ENCODE results near the gene IRF6.

IRF6 gene

GRCh38 chr1:209786146-209786545, 19.8 kb downstream of the IRF6 start:
- no peak for DNase-seq

GRCh38 chr1:209785592-209785991, 20.4 kb downstream of the IRF6 start:
- no peak for DNase-seq

DNA sequence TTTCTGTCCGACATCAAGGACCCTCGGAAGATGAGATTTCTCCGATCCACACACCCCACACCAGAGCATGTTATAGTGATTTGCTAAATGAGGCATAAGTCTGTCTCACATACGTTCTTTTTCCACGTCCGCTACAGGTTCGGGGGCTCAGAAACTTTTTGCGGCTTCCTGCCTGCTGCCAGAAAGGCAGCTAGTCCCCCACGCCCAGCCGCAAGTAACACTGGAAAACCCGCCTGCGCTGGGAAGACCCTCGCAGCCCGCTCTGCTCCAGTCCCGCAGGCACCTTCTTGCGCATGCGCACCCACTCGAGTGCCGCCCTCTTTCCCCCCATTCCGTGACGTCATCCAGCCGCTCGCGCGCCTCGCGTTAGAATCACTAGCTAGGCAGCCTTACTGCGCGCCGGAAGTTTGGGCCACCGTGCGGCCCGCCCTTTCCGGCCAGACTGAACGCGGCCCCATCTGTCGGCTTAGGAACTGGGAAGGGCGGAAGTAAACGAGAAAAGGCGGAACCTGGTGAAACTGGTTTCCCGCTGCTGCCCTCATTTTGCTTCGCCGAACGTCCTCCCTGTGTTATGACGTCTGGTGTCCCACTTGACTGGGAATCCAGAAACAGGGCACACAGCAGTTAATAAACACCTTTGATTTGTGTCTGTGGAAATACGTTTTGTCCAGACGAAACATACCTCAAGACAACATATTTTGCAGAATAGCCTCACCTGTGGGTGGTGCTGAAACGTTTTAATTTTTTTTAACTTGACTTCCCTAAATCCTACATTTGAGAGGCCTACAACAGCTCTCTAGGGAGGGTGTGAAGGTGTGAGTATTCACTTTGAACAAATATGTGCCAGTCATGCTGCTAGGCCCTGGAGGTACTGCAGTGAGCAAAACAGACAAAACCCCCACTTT, 21.4 kb downstream of the IRF6 start, which contains the start of gene C1orf74:
C1orf74 (minus strand) TSS at position 295 of the 905 bp plus-strand sequence. CDS start 925 bp downstream, outside the sequence.
- peak; percentile 99 for DNase-seq

DNA sequence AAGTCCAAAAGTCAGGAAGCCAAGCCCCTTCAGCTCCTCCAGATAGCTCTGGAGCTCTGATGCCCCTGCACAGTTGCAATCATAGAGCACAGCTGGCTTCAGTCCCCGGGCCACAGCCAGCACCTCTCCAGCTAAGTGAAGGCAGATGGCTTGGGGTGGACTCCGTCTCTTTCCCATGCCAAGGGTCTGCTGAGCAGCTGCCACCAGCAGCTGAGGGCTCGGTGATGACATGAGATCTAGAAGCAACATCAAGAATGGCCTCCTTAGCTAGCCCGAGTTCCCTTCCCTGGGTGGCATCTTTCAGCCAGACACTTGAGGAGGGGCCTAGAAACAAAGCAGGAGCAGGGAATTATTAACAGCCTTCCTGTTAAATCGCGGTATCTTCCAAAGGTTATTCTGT, 22.6 kb downstream of the IRF6 start:
- no peak for DNase-seq

GRCh38 chr1:209780268-209780667, 25.7 kb downstream of the IRF6 start:
- no peak for DNase-seq

DNA sequence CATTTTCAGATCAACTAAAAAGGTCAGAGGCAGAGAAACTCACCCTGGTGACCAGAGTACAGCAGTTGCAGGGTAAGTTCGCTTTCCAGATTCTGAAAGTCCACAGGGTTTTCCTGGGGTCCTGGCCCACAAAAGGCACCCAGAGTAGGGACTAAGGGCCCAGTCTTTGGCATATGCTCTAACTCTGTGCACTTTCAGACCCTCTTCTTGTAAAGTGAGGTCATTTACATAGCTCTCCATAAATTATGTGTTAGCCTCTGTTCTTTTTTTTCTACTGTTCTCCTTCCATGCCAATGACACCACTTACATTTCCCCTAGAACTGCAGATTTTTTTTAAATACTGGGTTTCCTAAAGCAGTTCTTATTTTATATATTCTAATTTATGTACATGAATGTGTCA, 27.8 kb downstream of the IRF6 start:
- DNase-seq: no peak

DNA sequence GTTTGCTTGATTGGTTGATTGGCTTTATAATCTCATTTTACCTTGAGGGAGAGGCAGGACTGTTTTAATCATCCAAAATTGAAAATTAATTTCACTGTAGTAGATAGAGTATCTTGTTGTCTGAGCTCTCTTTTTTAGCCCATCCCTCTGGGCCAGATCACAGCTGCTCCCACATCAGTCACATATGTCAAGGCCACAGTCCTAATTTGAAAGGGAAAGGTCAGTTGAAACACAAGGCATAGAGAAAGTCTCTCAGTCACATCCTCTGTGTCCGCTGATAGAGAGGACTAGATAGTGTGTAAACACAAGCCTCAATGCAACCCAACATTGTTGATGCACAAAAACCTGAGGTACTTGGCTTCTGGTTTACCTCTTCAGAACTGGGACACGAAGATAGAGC, 28.4 kb downstream of the IRF6 start:
- DNase-seq: no peak

GRCh38 chr1:209775678-209776077, 30.3 kb downstream of the IRF6 start:
- DNase-seq: no peak

DNA sequence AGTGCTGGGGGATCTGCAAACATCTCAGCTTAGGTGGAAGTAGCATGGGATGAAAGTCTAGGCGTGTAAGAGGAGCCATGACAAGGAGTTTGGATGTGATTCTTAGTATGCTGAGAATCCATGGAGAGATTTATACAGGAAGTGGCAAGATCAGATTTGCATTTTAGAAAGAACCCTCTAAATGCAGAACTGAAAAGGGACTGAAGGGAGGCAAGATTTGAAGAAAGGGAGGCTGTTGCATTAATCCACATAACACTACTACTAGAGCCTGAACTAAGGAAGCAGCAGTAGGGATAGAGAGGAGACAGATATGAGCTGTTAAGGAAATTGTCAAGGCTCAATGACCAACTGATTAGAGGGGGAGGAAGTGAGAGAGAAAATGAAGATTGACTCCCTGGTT, 31.4 kb downstream of the IRF6 start:
- DNase-seq: no peak

- no peak for DNase-seq
Observed at GRCh38 chr1:209772126-209772525, 33.8 kb downstream of the IRF6 start.

- no peak for DNase-seq
Observed at GRCh38 chr1:209770636-209771415, 35.1 kb downstream of the IRF6 start.

- no peak for DNase-seq
Observed at GRCh38 chr1:209769971-209770370, 36.0 kb downstream of the IRF6 start.

DNA sequence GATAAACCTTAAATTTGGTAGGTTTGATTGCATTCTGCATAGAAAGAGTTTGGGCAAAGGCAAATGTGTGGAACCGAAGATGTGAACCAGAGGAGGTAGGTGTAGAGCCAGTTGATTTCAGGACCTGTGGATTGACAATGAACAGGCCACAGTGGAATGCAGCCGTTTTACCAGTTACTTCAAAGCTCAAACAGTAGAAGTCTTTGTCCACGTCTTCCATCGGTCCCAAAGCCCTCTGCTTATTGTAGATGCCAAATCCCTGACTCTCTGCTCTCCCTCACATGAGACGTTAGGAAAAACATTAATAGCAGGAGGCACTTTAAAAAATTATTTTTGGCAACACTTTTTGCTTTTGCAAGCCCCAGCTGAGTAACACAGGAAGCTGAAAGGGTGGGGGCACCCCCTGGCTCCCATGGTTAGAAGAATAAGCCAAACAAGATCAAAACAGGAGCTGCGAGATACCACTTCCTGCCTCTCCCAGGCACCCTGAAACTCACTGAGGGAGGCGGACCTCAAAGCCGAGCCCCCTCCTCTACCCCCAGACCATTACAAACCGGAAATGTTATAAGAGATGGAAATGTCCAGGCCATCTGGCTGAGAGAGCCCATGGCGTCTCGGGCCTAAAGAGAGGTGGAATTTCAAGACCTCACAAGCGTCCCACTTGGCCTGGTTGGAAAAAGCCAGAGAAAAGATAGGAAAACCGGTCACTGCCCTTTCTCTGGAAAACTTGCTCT, 36.6 kb downstream of the IRF6 start:
- DNase-seq: peak; percentile 73

GRCh38 chr1:209768354-209768774, 37.6 kb downstream of the IRF6 start:
- DNase-seq: peak; percentile 78

DNA sequence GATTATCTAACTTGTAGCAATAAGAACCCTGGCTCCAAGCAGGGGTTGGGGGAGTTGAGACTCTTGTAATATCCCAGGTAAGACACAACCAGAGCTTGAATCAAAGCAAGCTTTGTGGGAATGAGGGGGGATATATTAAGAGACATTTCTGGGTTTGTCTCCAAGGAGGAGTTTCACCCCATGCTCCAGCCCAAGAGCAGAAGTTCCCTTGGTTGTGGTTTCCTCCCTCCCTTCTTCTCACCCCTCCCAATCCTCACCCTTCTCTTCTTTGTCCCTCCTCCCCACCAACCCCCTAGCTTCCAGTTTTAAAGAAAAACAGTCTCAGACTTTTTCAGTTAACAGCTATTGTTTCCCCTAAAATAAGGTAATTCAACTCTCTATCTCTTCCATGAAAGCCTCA, 38.2 kb downstream of the IRF6 start:
- no peak for DNase-seq

- no peak for DNase-seq
Observed at GRCh38 chr1:209767096-209767495, 38.8 kb downstream of the IRF6 start.

DNA sequence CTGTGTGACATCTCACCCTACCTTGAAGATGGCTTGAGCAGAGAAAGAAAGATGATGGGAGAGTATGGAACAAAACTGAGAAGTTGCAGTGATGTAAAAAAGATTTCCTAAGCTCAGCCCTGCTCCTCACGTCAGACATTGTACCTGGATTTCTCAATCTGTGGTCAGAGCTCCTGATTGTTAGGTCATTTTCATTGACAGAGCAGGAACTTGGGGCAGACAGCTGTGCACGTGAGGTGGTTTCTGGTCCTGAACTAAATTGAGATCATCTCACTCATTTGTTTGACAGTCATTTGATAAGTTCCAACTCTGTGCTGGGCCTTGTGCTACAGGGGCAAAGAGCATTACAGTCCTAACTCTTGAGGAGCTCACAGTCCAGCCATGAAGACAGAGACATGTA, 39.9 kb downstream of the IRF6 start:
- DNase-seq: no peak

GRCh38 chr1:209761011-209761635, 44.8 kb downstream of the IRF6 start:
- DNase-seq: no peak

DNA sequence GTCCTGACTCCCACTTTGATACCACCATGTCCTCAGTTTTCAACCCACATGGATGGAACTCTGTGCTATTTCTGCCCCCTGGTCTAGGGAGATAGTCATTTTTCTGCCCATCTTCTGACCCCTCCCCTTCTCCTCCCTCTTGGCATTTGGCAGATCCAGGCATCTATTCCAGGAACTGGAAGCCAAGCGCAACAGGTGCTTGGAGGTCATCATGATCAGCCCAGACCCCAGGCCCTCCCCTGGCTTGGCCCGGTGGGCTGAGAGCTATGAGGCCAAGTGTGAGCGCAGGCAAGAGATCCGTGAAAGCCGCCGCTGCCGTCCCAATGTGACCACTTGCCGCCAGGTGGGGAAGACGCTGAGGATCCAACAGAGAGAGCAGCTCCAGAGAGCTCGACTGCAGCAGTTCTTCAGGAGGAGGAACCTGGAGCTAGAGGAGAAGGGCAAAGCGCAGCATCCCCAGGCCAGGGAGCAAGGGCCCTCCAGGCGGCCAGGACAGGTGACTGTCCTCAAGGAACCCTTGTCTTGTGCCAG, 46.0 kb downstream of the IRF6 start:
- no peak for DNase-seq

- DNase-seq: no peak
Observed at GRCh38 chr1:209758400-209758799, 47.5 kb downstream of the IRF6 start.

- no peak for DNase-seq
Observed at GRCh38 chr1:209756615-209757445, 49.1 kb downstream of the IRF6 start.

Data from activated CD4-positive, CD25-positive, alpha-beta regulatory T cell treated with anti-CD3 and anti-CD28 coated beads, Interleukin-2, amount 50 U/mL, for 72 hours (primary cell).